Neutrophil (primary cell): ENCODE measurements around the gene CCL24.
"Not testable (repeated sequence)": the region's sequence is repeated elsewhere in the genome, so short reads cannot be mapped to it uniquely, and the experiment has no call there.

Experiments used
- H3K27ac ChIP-seq: fragments of 200-600 bp; sonication (generic); 2 replicates; pipeline ENCODE4 v1.5.1; 2016; ENCODE audit warnings: mild to moderate bottlenecking, moderate library complexity
- H3K27me3 ChIP-seq: fragments of 200-600 bp; sonication (generic); 2 replicates; pipeline ENCODE4 v1.6.0; 2016; ENCODE audit warnings: mild to moderate bottlenecking
- H3K36me3 ChIP-seq: fragments of 200-600 bp; sonication (generic); 2 replicates; pipeline ENCODE4 v1.5.1; 2017
- H3K4me1 ChIP-seq, 2 experiments: fragments of 200-600 bp in 1 of 2; sonication (generic) in 1 of 2; 1 replicate in 1 of 2; 2 replicates in 1 of 2; pipeline versions ENCODE4 v1.5.1 to v1.6.1; 2013 to 2016; ENCODE audit warnings: low read depth in 1 of 2, low read length in 1 of 2, mild to moderate bottlenecking in 1 of 2, moderate library complexity in 1 of 2; ENCODE audit not compliant: control insufficient read depth in 1 of 2, insufficient read depth in 1 of 2
- H3K4me3 ChIP-seq, 2 experiments: fragments of 200-600 bp in 1 of 2; sonication (generic) in 1 of 2; 1 replicate in 1 of 2; 2 replicates in 1 of 2; pipeline ENCODE4 v1.5.1; 2013 to 2016; ENCODE audit warnings: low read depth in 1 of 2, low read length in 1 of 2, mild to moderate bottlenecking in 1 of 2, moderate library complexity in 1 of 2
- H3K9me3 ChIP-seq: fragments of 200-600 bp; sonication (generic); 2 replicates; pipeline ENCODE4 v1.5.1; 2016
- CTCF ChIP-seq: fragments of 200-600 bp; sonication (generic); IDR thresholded peaks from 2 replicates; pipeline ENCODE4 v1.5.1; 2016; ENCODE audit warnings: antibody characterized with exemption

Gene CCL24

GRCh38 chr7:75813781-75814236 is at the start of gene CCL24:
CCL24 (minus strand) TSS chr7:75813806; CDS start chr7:75813715, 91 bp downstream.
- H3K4me3 ChIP-seq, result no peak within 1 kb of the TSS
- no peak for TF ChIP-seq CTCF
- H3K36me3 ChIP-seq, result no peaks in the 10 kb centered on the region
- no peaks in the 10 kb centered on the region for H3K9me3 ChIP-seq
- no peak within 1 kb of the TSS for H3K27ac ChIP-seq
- no peaks in the 10 kb centered on the region for H3K4me1 ChIP-seq
- H3K27me3 ChIP-seq, result peaks cover 7% of the 10 kb centered on the region

GRCh38 chr7:75861636-75862035 is 48.0 kb upstream of the CCL24 start:
- no peak overlapping the region for H3K4me3 ChIP-seq
- no peaks in the 10 kb centered on the region for H3K9me3 ChIP-seq
- no peak overlapping the region for H3K27ac ChIP-seq
- no peak for TF ChIP-seq CTCF
- H3K36me3 ChIP-seq, result no peaks in the 10 kb centered on the region
- peaks cover 7% of the 10 kb centered on the region in 2 experiments for H3K4me1 ChIP-seq
- no peaks in the 10 kb centered on the region for H3K27me3 ChIP-seq

- H3K9me3 ChIP-seq, result no peaks in the 10 kb centered on the region
- no peak overlapping the region for H3K27ac ChIP-seq
- TF ChIP-seq CTCF, result no peak
- H3K4me1 ChIP-seq, result peaks cover 12% of the 10 kb centered on the region in 2 experiments
- H3K4me3 ChIP-seq, result no peak overlapping the region
- H3K27me3 ChIP-seq, result no peaks in the 10 kb centered on the region
- H3K36me3 ChIP-seq, result no peaks in the 10 kb centered on the region
Observed at GRCh38 chr7:75858410-75858809, 44.8 kb upstream of the CCL24 start.

GRCh38 chr7:75856536-75856935 is 42.9 kb upstream of the CCL24 start:
- no peak overlapping the region for H3K4me3 ChIP-seq
- no peaks in the 10 kb centered on the region for H3K9me3 ChIP-seq
- H3K4me1 ChIP-seq, result peaks cover 12% of the 10 kb centered on the region in 2 experiments
- H3K36me3 ChIP-seq, result no peaks in the 10 kb centered on the region
- TF ChIP-seq CTCF, result no peak
- H3K27me3 ChIP-seq, result no peaks in the 10 kb centered on the region
- peak overlapping the region; percentile 66 for H3K27ac ChIP-seq

GRCh38 chr7:75854813-75855345 is 41.3 kb upstream of the CCL24 start:
- H3K4me1 ChIP-seq, result peaks cover 23% of the 10 kb centered on the region in 2 experiments
- H3K27ac ChIP-seq, H3K36me3 ChIP-seq, H3K4me3 ChIP-seq, H3K9me3 ChIP-seq, H3K27me3 ChIP-seq: not testable (repeated sequence)

GRCh38 chr7:75854233-75854632 is 40.6 kb upstream of the CCL24 start:
- Histone ChIP-seq H3K9me3 (no peaks in the 10 kb centered on the region), H3K4me3 (no peak overlapping the region), H3K27me3 (no peaks in the 10 kb centered on the region), H3K27ac (no peak overlapping the region), H3K4me1 (peaks cover 26 to 27% of the 10 kb centered on the region in 2 experiments), H3K36me3 (no peaks in the 10 kb centered on the region)
- no peak for TF ChIP-seq CTCF
